ENCODE measurements around the gene NFIB. TPM values are rescaled to one million over a fixed set of nuclear protein-coding genes. Genes with fewer than 3 reads are reported as not detected.

Gene NFIB
- total RNA-seq, 1 donor from 2014 or later, result 11.6 TPM

DNA sequence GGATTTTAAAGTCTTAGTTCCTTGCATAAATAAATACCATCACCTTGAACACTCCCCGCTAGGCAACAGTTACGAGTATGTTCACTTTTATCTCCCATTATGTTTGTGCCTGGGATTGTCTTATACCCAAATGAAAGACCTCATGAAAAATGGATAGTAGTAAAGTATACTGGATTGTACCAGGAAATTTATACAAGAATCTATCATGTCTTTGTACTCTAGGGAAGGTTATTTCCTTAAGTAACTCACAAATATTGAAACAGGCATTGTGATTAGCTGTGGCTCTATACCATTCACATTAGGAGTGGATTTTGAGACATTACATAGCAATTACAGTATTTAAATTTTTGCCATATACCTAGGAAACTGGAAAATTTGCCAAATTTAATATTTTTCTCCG lies 24.0 kb downstream of the NFIB start:
- DNase-seq (ENCODE audit: low read depth) (no peak), FAIRE-seq (no peak)
- no peaks in the 10 kb centered on the region for H3K36me3 ChIP-seq (ENCODE audit: control insufficient read depth, insufficient read depth, low read length)
- H3K27me3 ChIP-seq (ENCODE audit: control insufficient read depth, insufficient read depth, low read length), result no peaks in the 10 kb centered on the region
- TF ChIP-seq, protein P1, sequence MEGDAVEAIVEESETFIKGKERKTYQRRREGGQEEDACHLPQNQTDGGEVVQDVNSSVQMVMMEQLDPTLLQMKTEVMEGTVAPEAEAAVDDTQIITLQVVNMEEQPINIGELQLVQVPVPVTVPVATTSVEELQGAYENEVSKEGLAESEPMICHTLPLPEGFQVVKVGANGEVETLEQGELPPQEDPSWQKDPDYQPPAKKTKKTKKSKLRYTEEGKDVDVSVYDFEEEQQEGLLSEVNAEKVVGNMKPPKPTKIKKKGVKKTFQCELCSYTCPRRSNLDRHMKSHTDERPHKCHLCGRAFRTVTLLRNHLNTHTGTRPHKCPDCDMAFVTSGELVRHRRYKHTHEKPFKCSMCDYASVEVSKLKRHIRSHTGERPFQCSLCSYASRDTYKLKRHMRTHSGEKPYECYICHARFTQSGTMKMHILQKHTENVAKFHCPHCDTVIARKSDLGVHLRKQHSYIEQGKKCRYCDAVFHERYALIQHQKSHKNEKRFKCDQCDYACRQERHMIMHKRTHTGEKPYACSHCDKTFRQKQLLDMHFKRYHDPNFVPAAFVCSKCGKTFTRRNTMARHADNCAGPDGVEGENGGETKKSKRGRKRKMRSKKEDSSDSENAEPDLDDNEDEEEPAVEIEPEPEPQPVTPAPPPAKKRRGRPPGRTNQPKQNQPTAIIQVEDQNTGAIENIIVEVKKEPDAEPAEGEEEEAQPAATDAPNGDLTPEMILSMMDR (IDR thresholded peaks at IDR 0.05; ENCODE audit: insufficient read depth, low read length, severe bottlenecking), result no peak
- H3K4me3 ChIP-seq (ENCODE audit: low read depth, low read length), result no peak overlapping the region

DNA sequence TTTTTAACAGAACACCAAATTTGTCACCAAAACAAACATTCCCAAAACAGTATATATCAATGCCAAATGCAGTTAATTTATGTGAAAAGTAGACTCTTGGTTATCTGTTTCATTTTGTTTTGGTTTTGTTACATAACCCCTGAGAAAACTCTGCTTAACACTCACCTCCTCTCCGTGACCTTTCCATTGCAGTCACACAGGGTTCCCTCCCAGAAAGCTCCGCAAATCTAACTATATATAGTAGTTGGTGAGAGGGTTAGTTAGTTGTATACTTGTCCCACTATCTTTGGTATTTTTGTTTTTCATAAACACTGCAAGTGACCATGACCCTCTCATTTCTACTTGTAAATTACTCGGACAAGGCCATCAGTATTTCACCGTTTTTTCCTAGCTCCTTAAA lies 25.5 kb downstream of the NFIB start:
- DNase-seq (ENCODE audit: low read depth) (no peak), FAIRE-seq (no peak)
- Histone ChIP-seq H3K4me3 (ENCODE audit: low read depth, low read length) (no peak overlapping the region), H3K27me3 (ENCODE audit: control insufficient read depth, insufficient read depth, low read length) (no peaks in the 10 kb centered on the region), H3K36me3 (ENCODE audit: control insufficient read depth, insufficient read depth, low read length) (no peaks in the 10 kb centered on the region)
- TF ChIP-seq, protein P1 (IDR thresholded peaks at IDR 0.05; ENCODE audit: insufficient read depth, low read length, severe bottlenecking), result no peak

DNA sequence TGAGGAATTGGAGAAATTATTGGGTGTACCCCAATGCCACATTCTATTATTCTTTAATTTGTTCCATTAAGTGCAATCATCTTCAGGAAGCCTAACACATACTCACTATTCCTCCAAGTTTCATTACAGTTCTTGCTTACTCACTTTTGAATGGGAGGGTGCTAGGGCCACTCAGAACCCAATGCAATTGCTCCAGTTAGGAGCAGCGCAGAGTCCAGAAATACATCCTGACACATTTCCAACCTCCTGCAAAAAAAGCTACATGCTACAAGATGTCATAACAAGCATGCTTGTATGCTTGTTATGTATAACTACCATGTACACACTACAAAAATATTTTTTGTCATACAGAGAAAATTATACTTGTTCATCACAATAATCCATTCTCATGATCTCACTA lies 27.8 kb downstream of the NFIB start:
- no peaks in the 10 kb centered on the region for H3K36me3 ChIP-seq (ENCODE audit: control insufficient read depth, insufficient read depth, low read length)
- no peak overlapping the region for H3K4me3 ChIP-seq (ENCODE audit: low read depth, low read length)
- no peaks in the 10 kb centered on the region for H3K27me3 ChIP-seq (ENCODE audit: control insufficient read depth, insufficient read depth, low read length)
- no peak for FAIRE-seq
- no peak for DNase-seq (ENCODE audit: low read depth)
- TF ChIP-seq, protein P1 (IDR thresholded peaks at IDR 0.05; ENCODE audit: insufficient read depth, low read length, severe bottlenecking), result no peak

DNA sequence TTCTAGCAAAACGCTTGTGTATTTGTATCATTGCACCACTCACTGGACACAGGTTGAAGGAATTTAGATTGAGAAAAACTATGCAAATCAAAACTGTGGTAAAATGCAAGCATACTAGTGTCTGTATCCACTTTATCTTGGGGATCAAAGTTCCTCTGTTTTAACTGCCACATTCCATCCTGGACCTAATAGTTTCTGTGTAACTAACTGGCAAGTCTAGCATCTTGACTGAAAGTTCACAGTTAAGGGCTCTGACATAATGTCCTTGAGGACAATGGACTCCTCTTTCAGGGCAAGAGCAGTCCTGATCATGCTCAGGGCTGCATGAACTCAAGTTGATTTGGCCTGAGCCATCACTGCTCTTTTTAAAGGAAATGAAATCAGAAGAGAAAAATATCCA lies 30.7 kb downstream of the NFIB start:
- DNase-seq (ENCODE audit: low read depth) (no peak), FAIRE-seq (no peak)
- Histone ChIP-seq H3K4me3 (ENCODE audit: low read depth, low read length) (no peak overlapping the region), H3K27me3 (ENCODE audit: control insufficient read depth, insufficient read depth, low read length) (no peaks in the 10 kb centered on the region), H3K36me3 (ENCODE audit: control insufficient read depth, insufficient read depth, low read length) (no peaks in the 10 kb centered on the region)
- TF ChIP-seq, protein P1 (IDR thresholded peaks at IDR 0.05; ENCODE audit: insufficient read depth, low read length, severe bottlenecking), result no peak

DNA sequence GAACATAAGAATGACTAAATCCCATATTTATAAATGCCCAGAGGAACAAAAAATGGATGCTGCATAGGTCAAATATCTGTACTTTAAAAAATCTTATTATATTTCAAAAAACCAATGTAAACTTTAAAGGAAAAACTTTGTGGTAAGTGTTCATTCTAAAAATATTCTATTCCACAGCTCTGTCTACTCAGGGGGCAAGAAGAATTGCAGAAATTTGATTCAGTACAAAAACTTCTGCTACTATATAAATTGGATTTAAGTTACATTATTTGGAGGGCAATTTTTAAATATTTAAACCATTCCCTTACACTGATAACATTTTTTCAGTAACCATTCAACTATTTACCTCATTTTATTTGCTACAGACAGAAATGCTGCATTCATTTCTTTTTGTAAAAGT lies 32.1 kb downstream of the NFIB start:
- FAIRE-seq (no peak), DNase-seq (ENCODE audit: low read depth) (no peak)
- Histone ChIP-seq H3K36me3 (ENCODE audit: control insufficient read depth, insufficient read depth, low read length) (no peaks in the 10 kb centered on the region), H3K27me3 (ENCODE audit: control insufficient read depth, insufficient read depth, low read length) (no peaks in the 10 kb centered on the region), H3K4me3 (ENCODE audit: low read depth, low read length) (no peak overlapping the region)
- TF ChIP-seq, protein P1 (IDR thresholded peaks at IDR 0.05; ENCODE audit: insufficient read depth, low read length, severe bottlenecking), result no peak

DNA sequence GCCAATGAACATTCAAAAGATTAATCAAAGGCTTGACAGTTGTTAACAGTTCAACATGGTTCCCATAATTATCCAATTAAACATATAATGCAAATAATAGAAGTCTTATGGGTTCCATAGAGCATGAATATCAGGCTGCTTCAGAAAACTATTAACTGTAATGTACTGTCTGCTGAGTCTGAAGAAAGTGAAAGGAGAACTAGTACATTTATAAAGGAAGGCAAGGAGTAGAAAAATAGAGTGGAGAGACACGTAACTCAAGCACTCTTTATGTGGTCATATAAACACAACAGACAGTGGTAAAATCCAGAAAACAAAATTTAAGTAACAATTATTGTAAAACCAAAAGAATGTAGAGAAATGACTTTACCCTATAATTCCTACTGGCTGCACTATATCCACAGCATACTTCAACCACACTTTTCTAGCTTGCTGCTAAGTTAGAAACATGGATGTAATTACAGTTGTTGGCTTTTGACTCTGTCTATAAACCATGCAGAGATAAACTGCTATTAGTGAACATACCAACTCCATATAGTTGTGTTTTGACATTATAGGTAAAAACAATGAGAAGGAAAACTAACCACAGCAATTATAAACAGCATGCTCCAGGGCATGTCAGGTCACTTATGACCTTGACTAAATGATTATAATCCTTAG lies 32.7 kb downstream of the NFIB start:
- TF ChIP-seq, protein P1 (IDR thresholded peaks at IDR 0.05; ENCODE audit: insufficient read depth, low read length, severe bottlenecking), result no peak
- H3K4me3 ChIP-seq (ENCODE audit: low read depth, low read length), result no peak overlapping the region
- no peaks in the 10 kb centered on the region for H3K36me3 ChIP-seq (ENCODE audit: control insufficient read depth, insufficient read depth, low read length)
- DNase-seq (ENCODE audit: low read depth) (no peak), FAIRE-seq (no peak)
- no peaks in the 10 kb centered on the region for H3K27me3 ChIP-seq (ENCODE audit: control insufficient read depth, insufficient read depth, low read length)

Data from bronchial epithelial cell (primary cell).